Measurements from ENCODE around the gene MARK3. TPM values are rescaled to one million over a fixed set of nuclear protein-coding genes. Genes with fewer than 3 reads are reported as not detected.

MARK3 gene
- total and polyA plus RNA-seq, 2 of the 13 experiments (the other 11 are each of a cell fraction or from before 2014, with no cell fraction given) = 47.7 to 56.6 TPM

DNA sequence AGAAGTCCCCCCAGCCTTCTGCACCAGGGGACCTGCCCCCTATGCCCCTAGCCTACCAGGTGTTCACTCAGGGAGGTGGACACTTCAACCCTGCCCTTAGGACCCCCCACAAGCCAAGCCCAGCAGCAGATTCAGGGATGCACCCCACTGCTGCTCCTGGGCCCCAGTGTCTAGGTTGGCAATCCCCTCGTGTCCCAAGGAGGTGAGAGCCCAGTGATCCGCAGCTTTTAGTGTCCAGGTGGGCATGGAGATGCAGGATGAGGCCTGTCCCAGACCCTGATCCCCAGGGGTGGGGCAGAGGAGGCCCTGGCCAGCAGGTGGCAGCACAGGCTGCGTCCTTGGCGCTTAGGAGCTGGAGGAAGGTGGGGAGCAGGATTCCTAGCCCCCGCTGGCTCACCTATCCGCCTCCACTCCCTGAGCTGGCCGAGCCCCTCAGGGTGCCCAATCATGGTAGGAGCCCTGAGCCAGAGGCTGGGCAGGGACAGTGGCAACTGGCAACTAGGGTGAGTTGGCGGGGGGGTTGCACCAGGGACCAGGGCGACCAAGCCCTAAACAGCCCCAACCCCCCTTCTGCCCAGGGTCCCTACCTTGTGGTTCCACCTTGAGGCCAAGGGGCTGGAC, 133.3 kb downstream of the MARK3 start (continued):
- TF ChIP-seq, protein P1, sequence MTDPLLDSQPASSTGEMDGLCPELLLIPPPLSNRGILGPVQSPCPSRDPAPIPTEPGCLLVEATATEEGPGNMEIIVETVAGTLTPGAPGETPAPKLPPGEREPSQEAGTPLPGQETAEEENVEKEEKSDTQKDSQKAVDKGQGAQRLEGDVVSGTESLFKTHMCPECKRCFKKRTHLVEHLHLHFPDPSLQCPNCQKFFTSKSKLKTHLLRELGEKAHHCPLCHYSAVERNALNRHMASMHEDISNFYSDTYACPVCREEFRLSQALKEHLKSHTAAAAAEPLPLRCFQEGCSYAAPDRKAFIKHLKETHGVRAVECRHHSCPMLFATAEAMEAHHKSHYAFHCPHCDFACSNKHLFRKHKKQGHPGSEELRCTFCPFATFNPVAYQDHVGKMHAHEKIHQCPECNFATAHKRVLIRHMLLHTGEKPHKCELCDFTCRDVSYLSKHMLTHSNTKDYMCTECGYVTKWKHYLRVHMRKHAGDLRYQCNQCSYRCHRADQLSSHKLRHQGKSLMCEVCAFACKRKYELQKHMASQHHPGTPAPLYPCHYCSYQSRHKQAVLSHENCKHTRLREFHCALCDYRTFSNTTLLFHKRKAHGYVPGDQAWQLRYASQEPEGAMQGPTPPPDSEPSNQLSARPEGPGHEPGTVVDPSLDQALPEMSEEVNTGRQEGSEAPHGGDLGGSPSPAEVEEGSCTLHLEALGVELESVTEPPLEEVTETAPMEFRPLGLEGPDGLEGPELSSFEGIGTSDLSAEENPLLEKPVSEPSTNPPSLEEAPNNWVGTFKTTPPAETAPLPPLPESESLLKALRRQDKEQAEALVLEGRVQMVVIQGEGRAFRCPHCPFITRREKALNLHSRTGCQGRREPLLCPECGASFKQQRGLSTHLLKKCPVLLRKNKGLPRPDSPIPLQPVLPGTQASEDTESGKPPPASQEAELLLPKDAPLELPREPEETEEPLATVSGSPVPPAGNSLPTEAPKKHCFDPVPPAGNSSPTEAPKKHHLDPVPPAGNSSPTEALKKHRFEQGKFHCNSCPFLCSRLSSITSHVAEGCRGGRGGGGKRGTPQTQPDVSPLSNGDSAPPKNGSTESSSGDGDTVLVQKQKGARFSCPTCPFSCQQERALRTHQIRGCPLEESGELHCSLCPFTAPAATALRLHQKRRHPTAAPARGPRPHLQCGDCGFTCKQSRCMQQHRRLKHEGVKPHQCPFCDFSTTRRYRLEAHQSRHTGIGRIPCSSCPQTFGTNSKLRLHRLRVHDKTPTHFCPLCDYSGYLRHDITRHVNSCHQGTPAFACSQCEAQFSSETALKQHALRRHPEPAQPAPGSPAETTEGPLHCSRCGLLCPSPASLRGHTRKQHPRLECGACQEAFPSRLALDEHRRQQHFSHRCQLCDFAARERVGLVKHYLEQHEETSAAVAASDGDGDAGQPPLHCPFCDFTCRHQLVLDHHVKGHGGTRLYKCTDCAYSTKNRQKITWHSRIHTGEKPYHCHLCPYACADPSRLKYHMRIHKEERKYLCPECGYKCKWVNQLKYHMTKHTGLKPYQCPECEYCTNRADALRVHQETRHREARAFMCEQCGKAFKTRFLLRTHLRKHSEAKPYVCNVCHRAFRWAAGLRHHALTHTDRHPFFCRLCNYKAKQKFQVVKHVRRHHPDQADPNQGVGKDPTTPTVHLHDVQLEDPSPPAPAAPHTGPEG (CRISPR knock-in tag; IDR thresholded peaks at IDR 0.05) = no peak
- no peak for TF ChIP-seq CEBPB (IDR thresholded peaks at IDR 0.05; ENCODE audit: borderline replicate concordance, low read depth, low read length)
- TF ChIP-seq CENPX (CRISPR knock-in tag; IDR thresholded peaks at IDR 0.05) = no peak
- no peak for TF ChIP-seq BRCA1 (CRISPR knock-in tag; IDR thresholded peaks at IDR 0.05)
- no peak for TF ChIP-seq RXRB (CRISPR knock-in tag; IDR thresholded peaks at IDR 0.05; ENCODE audit: borderline replicate concordance)
- TF ChIP-seq ZNF773 (CRISPR knock-in tag; IDR thresholded peaks at IDR 0.05; ENCODE audit: borderline replicate concordance) = no peak
- TF ChIP-seq CREB1 (IDR thresholded peaks at IDR 0.05) = no peak
- TF ChIP-seq CREB1 (CRISPR knock-in tag; IDR thresholded peaks at IDR 0.05) = no peak
- TF ChIP-seq NFIC (IDR thresholded peaks at IDR 0.05; ENCODE audit: low read length) = no peak
- TF ChIP-seq NCOA2 (CRISPR knock-in tag; IDR thresholded peaks at IDR 0.05) = no peak
- no peak for TF ChIP-seq GLI4 (CRISPR knock-in tag; IDR thresholded peaks at IDR 0.05; ENCODE audit: borderline replicate concordance)
- TF ChIP-seq NR1H2 (CRISPR knock-in tag; IDR thresholded peaks at IDR 0.05; ENCODE audit: borderline replicate concordance, low read depth) = no peak
- TF ChIP-seq ZNF225 (CRISPR knock-in tag; IDR thresholded peaks at IDR 0.05) = no peak
- TF ChIP-seq NR3C1 (CRISPR knock-in tag; IDR thresholded peaks at IDR 0.05) = no peak
- TF ChIP-seq SRF (IDR thresholded peaks at IDR 0.05; ENCODE audit: low read depth, low read length) = no peak
- TF ChIP-seq FOXK1 (CRISPR knock-in tag; IDR thresholded peaks at IDR 0.05; ENCODE audit: borderline replicate concordance, low read depth) = no peak
- TF ChIP-seq, protein P2, sequence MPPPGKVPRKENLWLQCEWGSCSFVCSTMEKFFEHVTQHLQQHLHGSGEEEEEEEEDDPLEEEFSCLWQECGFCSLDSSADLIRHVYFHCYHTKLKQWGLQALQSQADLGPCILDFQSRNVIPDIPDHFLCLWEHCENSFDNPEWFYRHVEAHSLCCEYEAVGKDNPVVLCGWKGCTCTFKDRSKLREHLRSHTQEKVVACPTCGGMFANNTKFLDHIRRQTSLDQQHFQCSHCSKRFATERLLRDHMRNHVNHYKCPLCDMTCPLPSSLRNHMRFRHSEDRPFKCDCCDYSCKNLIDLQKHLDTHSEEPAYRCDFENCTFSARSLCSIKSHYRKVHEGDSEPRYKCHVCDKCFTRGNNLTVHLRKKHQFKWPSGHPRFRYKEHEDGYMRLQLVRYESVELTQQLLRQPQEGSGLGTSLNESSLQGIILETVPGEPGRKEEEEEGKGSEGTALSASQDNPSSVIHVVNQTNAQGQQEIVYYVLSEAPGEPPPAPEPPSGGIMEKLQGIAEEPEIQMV (CRISPR knock-in tag; IDR thresholded peaks at IDR 0.05; ENCODE audit: low read depth) = 0 out of 2 replicates have a peak, but pooled peaks have one; percentile 12
- no peak for TF ChIP-seq ZNF570 (CRISPR knock-in tag; IDR thresholded peaks at IDR 0.05; ENCODE audit: borderline replicate concordance)
- TF ChIP-seq ZNF224 (CRISPR knock-in tag; IDR thresholded peaks at IDR 0.05) = no peak
- no peak for TF ChIP-seq ZSCAN31 (CRISPR knock-in tag; IDR thresholded peaks at IDR 0.05; ENCODE audit: low read depth)
- no peak for TF ChIP-seq NRL (CRISPR knock-in tag; IDR thresholded peaks at IDR 0.05; ENCODE audit: borderline replicate concordance)
- TF ChIP-seq, protein P3, sequence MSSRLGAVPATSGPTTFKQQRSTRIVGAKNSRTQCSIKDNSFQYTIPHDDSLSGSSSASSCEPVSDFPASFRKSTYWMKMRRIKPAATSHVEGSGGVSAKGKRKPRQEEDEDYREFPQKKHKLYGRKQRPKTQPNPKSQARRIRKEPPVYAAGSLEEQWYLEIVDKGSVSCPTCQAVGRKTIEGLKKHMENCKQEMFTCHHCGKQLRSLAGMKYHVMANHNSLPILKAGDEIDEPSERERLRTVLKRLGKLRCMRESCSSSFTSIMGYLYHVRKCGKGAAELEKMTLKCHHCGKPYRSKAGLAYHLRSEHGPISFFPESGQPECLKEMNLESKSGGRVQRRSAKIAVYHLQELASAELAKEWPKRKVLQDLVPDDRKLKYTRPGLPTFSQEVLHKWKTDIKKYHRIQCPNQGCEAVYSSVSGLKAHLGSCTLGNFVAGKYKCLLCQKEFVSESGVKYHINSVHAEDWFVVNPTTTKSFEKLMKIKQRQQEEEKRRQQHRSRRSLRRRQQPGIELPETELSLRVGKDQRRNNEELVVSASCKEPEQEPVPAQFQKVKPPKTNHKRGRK (CRISPR knock-in tag; IDR thresholded peaks at IDR 0.05) = no peak
- TF ChIP-seq ZNF121 (CRISPR knock-in tag; IDR thresholded peaks at IDR 0.05) = 0 out of 2 replicates have a peak, but pooled peaks have one; percentile 23
- TF ChIP-seq ZNF282 (IDR thresholded peaks at IDR 0.05; ENCODE audit: partially characterized antibody) = no peak
